KOPT-K1 (cell line): Measurements from ENCODE around the gene MIER2.
A peak's percentile ranks its signal among the peaks of the same experiment; 100 is the strongest.
"Not testable (repeated sequence)": the region's sequence is repeated elsewhere in the genome, so short reads cannot be mapped to it uniquely, and the experiment has no call there.

Experiments used
- H3K27ac ChIP-seq: fragments of 200-600 bp; sonication (generic); 2 replicates; pipeline ENCODE4 v1.5.1; 2016; ENCODE audit warnings: antibody characterized with exemption, mild to moderate bottlenecking, low read depth, low read length; ENCODE audit not compliant: poor library complexity, severe bottlenecking
- H3K36me3 ChIP-seq: fragments of 200-600 bp; sonication (generic); 2 replicates; pipeline ENCODE4 v1.5.1; 2017; ENCODE audit warnings: antibody characterized with exemption, mild to moderate bottlenecking, low read length, moderate library complexity; ENCODE audit not compliant: insufficient read depth
- H3K9me3 ChIP-seq: fragments of 200-600 bp; sonication (generic); 2 replicates; pipeline ENCODE4 v1.5.1; 2017; ENCODE audit warnings: antibody characterized with exemption, low read length, mild to moderate bottlenecking; ENCODE audit not compliant: insufficient read depth, poor library complexity, severe bottlenecking

MIER2 gene

GRCh38 chr19:344625-345319 lies at the start of gene MIER2:
MIER2 (minus strand) TSS chr19:344796; CDS start chr19:344782, 14 bp downstream.
- H3K27ac ChIP-seq = peak within 1 kb of the TSS; percentile 47
- peaks cover 26% of the 10 kb centered on the region; the same call in 1 of the 2 replicates for H3K36me3 ChIP-seq
- H3K9me3 ChIP-seq = no peaks in the 10 kb centered on the region

GRCh38 chr19:393560-393959 lies 49.0 kb upstream of the MIER2 start:
- H3K9me3 ChIP-seq = not testable (repeated sequence)

GRCh38 chr19:392375-392970 lies 47.9 kb upstream of the MIER2 start:
- no peaks in the 10 kb centered on the region for H3K36me3 ChIP-seq
- H3K9me3 ChIP-seq = peaks cover 5% of the 10 kb centered on the region
- no peak overlapping the region for H3K27ac ChIP-seq

More at GRCh38 chr19:393560-393959, 49.0 kb upstream of the MIER2 start:
- H3K36me3 ChIP-seq, H3K27ac ChIP-seq: not testable (repeated sequence)

GRCh38 chr19:391726-392374 lies 47.3 kb upstream of the MIER2 start:
- H3K27ac ChIP-seq = no peak overlapping the region
- no peaks in the 10 kb centered on the region for H3K36me3 ChIP-seq
- H3K9me3 ChIP-seq = peaks cover 5% of the 10 kb centered on the region

- Histone ChIP-seq H3K27ac (no peak overlapping the region), H3K9me3 (peaks cover 5% of the 10 kb centered on the region), H3K36me3 (no peaks in the 10 kb centered on the region)
Measured at GRCh38 chr19:391207-391557, 46.6 kb upstream of the MIER2 start.

GRCh38 chr19:390386-391206 lies 46.0 kb upstream of the MIER2 start:
- Histone ChIP-seq H3K36me3 (no peaks in the 10 kb centered on the region), H3K27ac (no peak overlapping the region), H3K9me3 (peaks cover 3% of the 10 kb centered on the region)

GRCh38 chr19:389935-390289 lies 45.3 kb upstream of the MIER2 start:
- H3K36me3 ChIP-seq = no peaks in the 10 kb centered on the region
- no peak overlapping the region for H3K27ac ChIP-seq

GRCh38 chr19:389255-389934 lies 44.8 kb upstream of the MIER2 start:
- H3K9me3 ChIP-seq = no peaks in the 10 kb centered on the region
- H3K36me3 ChIP-seq = no peaks in the 10 kb centered on the region
- H3K27ac ChIP-seq = no peak overlapping the region

More at GRCh38 chr19:389935-390289, 45.3 kb upstream of the MIER2 start:
- H3K9me3 ChIP-seq = no peaks in the 10 kb centered on the region

- Histone ChIP-seq H3K36me3 (no peaks in the 10 kb centered on the region), H3K9me3 (no peaks in the 10 kb centered on the region), H3K27ac (no peak overlapping the region)
Measured at GRCh38 chr19:388691-389090, 44.1 kb upstream of the MIER2 start.

- Histone ChIP-seq H3K9me3 (no peaks in the 10 kb centered on the region), H3K36me3 (no peaks in the 10 kb centered on the region), H3K27ac (no peak overlapping the region)
Measured at GRCh38 chr19:387777-388176, 43.2 kb upstream of the MIER2 start.

- not testable (repeated sequence) for H3K27ac ChIP-seq, H3K9me3 ChIP-seq, H3K36me3 ChIP-seq
Measured at GRCh38 chr19:386632-387301, 42.2 kb upstream of the MIER2 start.

GRCh38 chr19:386189-386588 lies 41.6 kb upstream of the MIER2 start:
- not testable (repeated sequence) for H3K27ac ChIP-seq, H3K9me3 ChIP-seq, H3K36me3 ChIP-seq

GRCh38 chr19:384799-385169 lies 40.2 kb upstream of the MIER2 start:
- no peaks in the 10 kb centered on the region for H3K36me3 ChIP-seq
- H3K9me3 ChIP-seq = no peaks in the 10 kb centered on the region
- no peak overlapping the region for H3K27ac ChIP-seq
